Measurements from ENCODE around the gene PRDX5. TPM values are rescaled to one million over a fixed set of nuclear protein-coding genes. Genes with fewer than 3 reads are reported as not detected.

Gene PRDX5
- total and polyA plus RNA-seq, 9 of the 15 experiments (the other 6 are each of a cell fraction or from before 2014, with no cell fraction given), result 40.8 to 327 (median 204) TPM

DNA sequence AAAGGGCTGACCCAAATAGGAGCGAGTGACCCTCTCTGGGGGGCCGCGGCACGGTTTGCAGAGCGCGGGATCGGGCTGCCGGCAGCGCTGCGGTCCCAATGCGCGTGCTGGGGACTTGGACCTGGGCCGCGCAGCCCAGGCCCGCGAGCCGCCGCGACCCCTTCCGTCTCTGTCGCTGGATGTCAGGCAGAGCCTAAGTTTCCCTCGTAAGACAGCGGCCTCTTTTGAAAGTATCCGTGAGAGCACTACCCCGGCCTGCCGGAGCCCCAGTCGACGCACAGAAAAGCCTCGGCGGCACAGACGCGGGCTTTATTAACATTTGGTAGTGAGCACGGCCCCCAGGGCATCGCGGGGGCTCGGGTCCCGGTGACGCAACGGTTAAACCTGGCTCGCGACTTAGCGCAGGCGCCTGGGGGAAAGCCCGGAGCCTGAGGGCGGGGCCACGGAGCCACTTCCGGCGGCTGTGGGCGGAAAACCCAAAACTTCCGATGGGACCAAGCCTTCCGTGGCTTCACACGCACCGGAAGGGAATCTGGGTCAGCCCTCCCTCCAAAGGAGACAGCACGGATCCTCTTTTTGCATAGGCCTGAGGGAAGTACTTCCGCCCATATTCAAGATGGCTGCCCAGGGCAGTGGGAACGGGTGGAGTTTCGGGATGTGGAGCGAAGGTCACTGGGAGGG, 48.2 kb upstream of the PRDX5 start (continued):
- TF ChIP-seq, protein P1, sequence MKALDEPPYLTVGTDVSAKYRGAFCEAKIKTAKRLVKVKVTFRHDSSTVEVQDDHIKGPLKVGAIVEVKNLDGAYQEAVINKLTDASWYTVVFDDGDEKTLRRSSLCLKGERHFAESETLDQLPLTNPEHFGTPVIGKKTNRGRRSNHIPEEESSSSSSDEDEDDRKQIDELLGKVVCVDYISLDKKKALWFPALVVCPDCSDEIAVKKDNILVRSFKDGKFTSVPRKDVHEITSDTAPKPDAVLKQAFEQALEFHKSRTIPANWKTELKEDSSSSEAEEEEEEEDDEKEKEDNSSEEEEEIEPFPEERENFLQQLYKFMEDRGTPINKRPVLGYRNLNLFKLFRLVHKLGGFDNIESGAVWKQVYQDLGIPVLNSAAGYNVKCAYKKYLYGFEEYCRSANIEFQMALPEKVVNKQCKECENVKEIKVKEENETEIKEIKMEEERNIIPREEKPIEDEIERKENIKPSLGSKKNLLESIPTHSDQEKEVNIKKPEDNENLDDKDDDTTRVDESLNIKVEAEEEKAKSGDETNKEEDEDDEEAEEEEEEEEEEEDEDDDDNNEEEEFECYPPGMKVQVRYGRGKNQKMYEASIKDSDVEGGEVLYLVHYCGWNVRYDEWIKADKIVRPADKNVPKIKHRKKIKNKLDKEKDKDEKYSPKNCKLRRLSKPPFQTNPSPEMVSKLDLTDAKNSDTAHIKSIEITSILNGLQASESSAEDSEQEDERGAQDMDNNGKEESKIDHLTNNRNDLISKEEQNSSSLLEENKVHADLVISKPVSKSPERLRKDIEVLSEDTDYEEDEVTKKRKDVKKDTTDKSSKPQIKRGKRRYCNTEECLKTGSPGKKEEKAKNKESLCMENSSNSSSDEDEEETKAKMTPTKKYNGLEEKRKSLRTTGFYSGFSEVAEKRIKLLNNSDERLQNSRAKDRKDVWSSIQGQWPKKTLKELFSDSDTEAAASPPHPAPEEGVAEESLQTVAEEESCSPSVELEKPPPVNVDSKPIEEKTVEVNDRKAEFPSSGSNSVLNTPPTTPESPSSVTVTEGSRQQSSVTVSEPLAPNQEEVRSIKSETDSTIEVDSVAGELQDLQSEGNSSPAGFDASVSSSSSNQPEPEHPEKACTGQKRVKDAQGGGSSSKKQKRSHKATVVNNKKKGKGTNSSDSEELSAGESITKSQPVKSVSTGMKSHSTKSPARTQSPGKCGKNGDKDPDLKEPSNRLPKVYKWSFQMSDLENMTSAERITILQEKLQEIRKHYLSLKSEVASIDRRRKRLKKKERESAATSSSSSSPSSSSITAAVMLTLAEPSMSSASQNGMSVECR (CRISPR knock-in tag; IDR thresholded peaks at IDR 0.05), result peak; percentile 65; the same call in 1 of the 2 replicates
- TF ChIP-seq, protein P2, sequence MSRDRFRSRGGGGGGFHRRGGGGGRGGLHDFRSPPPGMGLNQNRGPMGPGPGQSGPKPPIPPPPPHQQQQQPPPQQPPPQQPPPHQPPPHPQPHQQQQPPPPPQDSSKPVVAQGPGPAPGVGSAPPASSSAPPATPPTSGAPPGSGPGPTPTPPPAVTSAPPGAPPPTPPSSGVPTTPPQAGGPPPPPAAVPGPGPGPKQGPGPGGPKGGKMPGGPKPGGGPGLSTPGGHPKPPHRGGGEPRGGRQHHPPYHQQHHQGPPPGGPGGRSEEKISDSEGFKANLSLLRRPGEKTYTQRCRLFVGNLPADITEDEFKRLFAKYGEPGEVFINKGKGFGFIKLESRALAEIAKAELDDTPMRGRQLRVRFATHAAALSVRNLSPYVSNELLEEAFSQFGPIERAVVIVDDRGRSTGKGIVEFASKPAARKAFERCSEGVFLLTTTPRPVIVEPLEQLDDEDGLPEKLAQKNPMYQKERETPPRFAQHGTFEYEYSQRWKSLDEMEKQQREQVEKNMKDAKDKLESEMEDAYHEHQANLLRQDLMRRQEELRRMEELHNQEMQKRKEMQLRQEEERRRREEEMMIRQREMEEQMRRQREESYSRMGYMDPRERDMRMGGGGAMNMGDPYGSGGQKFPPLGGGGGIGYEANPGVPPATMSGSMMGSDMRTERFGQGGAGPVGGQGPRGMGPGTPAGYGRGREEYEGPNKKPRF (IDR thresholded peaks at IDR 0.05; ENCODE audit: low read depth, low read length), result no peak
- TF ChIP-seq U2AF1 (optimal IDR thresholded peaks at IDR 0.05; ENCODE audit: low read depth, low read length) (peak; percentile 84), SREBF1 (IDR thresholded peaks at IDR 0.05; ENCODE audit: borderline replicate concordance, low read depth, low read length) (0 out of 2 replicates have a peak, but pooled peaks have one; percentile 63), WHSC1 (IDR thresholded peaks at IDR 0.05; ENCODE audit: low read length) (no peak), CBFB (CRISPR knock-in tag; IDR thresholded peaks at IDR 0.05) (peak; percentile 90; the same call in 1 of the 2 replicates), ZNF584 (CRISPR knock-in tag; IDR thresholded peaks at IDR 0.05; ENCODE audit: low read depth) (peak; percentile 71; the same call in 1 of the 2 replicates)
- TF ChIP-seq, protein P3, sequence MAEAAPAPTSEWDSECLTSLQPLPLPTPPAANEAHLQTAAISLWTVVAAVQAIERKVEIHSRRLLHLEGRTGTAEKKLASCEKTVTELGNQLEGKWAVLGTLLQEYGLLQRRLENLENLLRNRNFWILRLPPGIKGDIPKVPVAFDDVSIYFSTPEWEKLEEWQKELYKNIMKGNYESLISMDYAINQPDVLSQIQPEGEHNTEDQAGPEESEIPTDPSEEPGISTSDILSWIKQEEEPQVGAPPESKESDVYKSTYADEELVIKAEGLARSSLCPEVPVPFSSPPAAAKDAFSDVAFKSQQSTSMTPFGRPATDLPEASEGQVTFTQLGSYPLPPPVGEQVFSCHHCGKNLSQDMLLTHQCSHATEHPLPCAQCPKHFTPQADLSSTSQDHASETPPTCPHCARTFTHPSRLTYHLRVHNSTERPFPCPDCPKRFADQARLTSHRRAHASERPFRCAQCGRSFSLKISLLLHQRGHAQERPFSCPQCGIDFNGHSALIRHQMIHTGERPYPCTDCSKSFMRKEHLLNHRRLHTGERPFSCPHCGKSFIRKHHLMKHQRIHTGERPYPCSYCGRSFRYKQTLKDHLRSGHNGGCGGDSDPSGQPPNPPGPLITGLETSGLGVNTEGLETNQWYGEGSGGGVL (CRISPR knock-in tag; IDR thresholded peaks at IDR 0.05), result no peak
